HG03457 (cell line): ENCODE data around the gene UQCC5.

ENCODE experiments used
- ATAC-seq: cut with Tn5 transposase; IDR thresholded peaks from one replicate; pipeline ENCODE4 v1.9.1; 2021; ENCODE audit warnings: moderate number of reproducible peaks; ENCODE audit not compliant: unreplicated experiment

UQCC5 gene

DNA sequence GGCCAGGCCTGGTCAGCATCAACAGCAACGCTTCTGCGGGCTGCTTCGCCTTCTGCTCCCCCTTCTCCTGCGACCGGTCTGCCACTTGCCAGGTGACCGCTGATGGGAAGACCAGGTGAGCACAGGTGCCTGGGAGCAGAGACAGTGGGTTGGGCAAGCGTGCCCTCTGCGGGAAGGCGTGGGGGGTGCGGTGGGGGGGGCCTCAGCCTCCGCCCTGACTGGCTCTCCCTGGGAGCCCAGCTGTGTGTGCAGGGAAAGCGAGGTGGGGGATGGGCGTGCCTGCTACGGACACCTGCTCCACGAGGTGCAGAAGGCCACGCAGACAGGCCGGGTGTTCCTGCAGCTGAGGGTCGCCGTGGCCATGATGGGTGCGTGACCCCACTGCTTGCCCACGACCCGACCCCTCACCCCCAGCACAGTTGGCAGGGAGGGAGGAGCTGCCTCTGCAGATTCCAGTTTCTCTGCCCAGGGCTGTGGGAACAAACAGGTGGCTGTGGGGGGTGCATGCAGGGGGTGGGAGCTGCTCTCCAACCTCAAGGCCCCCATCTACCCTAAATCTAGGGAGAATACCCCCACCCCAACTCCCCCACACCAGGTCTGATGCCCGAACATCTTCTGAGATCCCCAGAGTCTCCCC lies 32.5 kb upstream of the UQCC5 start:
- no peak for ATAC-seq

DNA sequence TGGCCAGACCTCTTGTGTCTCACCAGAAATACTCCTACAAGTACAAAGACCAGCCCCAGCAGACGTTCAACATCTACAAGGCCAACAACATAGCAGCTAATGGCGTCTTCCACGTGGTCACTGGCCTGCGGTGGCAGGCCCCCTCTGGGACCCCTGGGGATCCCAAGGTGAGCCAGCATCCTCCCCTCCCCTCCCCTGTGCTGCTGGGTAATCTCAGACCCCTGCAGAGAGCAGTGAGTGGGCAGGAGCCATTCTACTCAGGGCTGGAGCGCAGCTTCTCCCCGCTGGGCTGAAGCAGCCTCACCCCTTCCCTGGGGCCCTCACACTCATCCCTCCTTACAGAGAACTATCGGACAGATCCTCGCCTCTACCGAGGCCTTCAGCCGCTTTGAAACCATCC lies 31.4 kb upstream of the UQCC5 start:
- ATAC-seq, result no peak

DNA sequence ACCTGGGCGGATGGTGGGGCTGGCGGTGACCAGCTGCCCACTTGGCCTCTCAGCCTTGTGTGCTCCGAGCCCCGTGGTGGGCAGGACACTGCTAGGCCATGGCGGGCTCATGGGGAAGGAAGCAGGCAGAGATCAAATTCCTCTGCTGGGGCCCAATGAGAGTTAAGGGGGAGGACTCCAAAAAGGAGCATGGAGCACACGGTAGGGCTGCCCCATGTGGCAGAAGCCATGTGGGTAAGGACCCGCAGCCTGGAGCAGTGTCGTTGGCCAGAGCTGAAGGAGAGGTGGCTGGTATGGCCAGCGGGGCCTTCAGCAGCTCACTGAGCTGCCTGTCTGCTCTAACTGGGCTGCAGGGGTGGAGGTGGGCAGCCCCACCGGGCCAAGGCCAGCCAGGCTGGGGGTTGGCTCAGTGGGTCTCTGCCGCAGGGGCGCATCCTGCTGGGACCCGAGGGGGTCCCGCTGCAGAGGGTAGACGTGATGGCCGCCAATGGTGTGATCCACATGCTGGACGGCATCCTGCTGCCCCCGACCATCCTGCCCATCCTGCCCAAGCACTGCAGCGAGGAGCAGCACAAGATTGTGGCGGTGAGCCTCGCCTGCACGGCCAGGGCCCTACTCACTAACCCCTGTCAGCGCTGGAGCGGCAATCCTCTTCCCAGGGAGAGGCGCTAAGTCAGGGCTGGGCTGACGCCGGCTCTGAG lies 30.0 kb upstream of the UQCC5 start:
- no peak for ATAC-seq

- no peak for ATAC-seq
Measured at GRCh38 chr3:52507359-52507758, 29.0 kb upstream of the UQCC5 start.

DNA sequence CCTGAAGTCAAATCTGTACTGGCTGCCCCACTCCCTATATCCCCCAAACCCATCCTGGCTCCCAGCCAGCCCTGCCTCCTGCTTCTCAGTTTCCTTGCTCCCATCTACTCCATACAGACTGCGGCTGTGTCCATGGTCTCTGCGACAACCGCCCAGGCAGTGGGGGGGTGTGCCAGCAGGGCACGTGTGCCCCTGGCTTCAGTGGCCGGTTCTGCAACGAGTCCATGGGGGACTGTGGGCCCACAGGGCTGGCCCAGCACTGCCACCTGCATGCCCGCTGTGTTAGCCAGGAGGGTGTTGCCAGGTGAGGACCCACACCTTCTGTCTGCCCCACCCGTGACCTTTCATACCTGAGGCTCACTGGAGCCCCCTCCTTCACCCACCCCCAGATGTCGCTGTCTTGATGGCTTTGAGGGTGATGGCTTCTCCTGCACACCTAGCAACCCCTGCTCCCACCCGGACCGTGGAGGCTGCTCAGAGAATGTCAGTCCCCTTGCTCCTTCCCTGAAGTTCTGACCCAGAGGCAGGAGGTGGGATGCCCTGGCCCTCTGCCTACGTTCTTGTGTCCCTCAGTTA lies 26.6 kb upstream of the UQCC5 start:
- no peak for ATAC-seq

DNA sequence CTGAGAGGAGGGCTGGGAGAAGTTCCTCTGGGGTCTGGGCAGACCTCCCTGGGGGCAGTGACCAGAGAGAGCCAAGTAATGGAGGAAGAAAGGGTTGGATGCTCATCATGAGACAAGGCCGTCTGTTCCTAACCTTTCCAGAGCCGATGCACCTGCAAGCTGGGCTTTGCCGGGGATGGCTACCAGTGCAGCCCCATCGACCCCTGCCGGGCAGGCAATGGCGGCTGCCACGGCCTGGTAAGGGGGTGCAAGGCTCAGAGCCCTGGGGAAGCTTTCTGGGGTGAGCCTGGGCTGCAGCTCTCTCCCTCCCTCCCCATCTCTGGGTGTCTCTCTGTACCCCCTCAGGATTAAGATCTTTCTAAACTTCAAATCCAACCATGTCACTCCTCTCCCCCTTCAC lies 24.9 kb upstream of the UQCC5 start:
- ATAC-seq, result no peak

- ATAC-seq, result no peak
Measured at GRCh38 chr3:52512105-52512504, 24.3 kb upstream of the UQCC5 start.

GRCh38 chr3:52512727-52513126 lies 23.7 kb upstream of the UQCC5 start:
- no peak for ATAC-seq

GRCh38 chr3:52513281-52513680 lies 23.1 kb upstream of the UQCC5 start:
- ATAC-seq, result no peak

- ATAC-seq, result no peak
Measured at GRCh38 chr3:52514576-52514975, 21.8 kb upstream of the UQCC5 start.

- no peak for ATAC-seq
Measured at GRCh38 chr3:52515192-52515591, 21.2 kb upstream of the UQCC5 start.

- no peak for ATAC-seq
Measured at GRCh38 chr3:52516509-52517195, 19.8 kb upstream of the UQCC5 start.

- no peak for ATAC-seq
Measured at GRCh38 chr3:52517796-52518722, 18.3 kb upstream of the UQCC5 start.

- no peak for ATAC-seq
Measured at GRCh38 chr3:52518723-52519444, 17.5 kb upstream of the UQCC5 start.

- no peak for ATAC-seq
Measured at GRCh38 chr3:52519445-52520140, 16.8 kb upstream of the UQCC5 start.

DNA sequence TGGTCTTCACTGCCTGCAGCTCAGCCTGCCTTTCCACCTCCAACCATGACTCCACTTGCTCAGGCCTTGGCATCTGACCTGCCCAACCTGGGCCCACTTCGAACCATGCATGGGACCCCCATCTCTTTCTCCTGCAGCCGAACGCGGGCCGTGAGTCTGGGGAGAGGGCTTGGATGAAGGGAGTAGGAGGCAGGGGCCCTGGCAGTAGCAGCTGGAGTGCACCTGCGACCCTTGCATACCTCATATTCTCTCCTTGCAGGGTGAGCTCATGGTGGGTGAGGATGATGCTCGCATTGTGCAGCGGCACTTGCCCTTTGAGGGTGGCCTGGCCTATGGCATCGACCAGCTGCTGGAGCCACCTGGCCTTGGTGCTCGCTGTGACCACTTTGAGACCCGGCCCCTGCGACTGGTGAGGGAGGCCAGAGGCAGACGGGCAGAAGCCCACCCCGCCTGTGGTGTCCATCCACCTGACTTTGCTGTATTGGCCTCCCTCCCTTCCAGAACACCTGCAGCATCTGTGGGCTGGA lies 16.2 kb upstream of the UQCC5 start:
- ATAC-seq, result no peak

DNA sequence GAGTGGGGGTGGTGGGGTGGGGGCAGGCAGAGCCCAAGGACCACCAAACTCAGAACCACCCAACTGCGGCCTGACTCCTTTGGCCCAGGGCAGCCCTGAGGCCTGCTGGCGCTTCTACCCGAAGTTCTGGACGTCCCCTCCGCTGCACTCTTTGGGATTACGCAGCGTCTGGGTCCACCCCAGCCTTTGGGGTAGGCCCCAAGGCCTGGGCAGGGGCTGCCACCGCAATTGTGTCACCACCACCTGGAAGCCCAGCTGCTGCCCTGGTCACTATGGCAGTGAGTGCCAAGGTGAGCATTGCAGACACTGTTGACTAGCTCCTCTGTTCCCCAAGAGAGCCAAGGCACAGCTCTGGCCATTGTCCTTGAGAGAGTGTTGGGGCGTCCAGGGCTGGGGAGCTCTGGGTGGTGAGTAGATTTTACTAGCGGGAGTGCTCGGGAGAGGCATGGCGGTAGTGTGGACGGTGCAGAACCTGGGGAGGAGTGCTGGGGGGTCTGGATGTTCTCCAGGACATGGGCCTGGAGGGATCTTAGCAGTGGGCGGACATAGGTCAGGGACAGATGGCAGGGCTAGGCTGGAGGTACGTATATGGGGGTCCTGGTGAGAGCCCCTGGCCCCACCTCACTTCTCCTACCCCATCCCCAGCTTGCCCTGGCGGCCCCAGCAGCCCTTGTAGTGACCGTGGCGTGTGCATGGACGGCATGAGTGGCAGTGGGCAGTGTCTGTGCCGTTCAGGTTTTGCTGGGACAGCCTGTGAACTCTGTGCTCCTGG lies 15.5 kb upstream of the UQCC5 start:
- ATAC-seq, result no peak

- ATAC-seq, result no peak
Measured at GRCh38 chr3:52521488-52521824, 14.9 kb upstream of the UQCC5 start.
